Activated naive CD8-positive, alpha-beta T cell treated with anti-CD3 and anti-CD28 coated beads, Interleukin-2, amount 10 ng/mL, durations not matched to agents 7 days and 5 days (primary cell): ENCODE results near the gene MTM1. TPM values are rescaled to one million over a fixed set of nuclear protein-coding genes. Genes with fewer than 3 reads are reported as not detected.

ENCODE experiments used
- ATAC-seq: fragments of 150-1000 bp; cut with Tn5 transposase; one replicate; pipeline ENCODE4 v1.10.0; 2021; ENCODE audit warnings: low read depth, moderate library complexity
- POLR2A ChIA-PET: fragments of 350-600 bp; sonication (Branson Sonifier 250); formaldehyde crosslinking; loops from one replicate; lab custom pipeline; 2021; ENCODE audit warnings: antibody characterized with exemption; lab: Charles Lee
- DNase-seq: peaks from one replicate; pipeline ENCODE4 v3.0.0; 2021
- H3K27ac Mint-ChIP-seq: one replicate; pipeline ENCODE4 v1.8.0; 2022; ENCODE audit warnings: mild to moderate bottlenecking, mixed read lengths
- H3K27me3 Mint-ChIP-seq: one replicate; pipeline ENCODE4 v1.8.0; 2022; ENCODE audit warnings: mild to moderate bottlenecking, moderate library complexity, mixed read lengths
- H3K36me3 Mint-ChIP-seq: one replicate; pipeline ENCODE4 v1.8.0; 2021; ENCODE audit warnings: mild to moderate bottlenecking, mixed read lengths
- H3K4me1 Mint-ChIP-seq: one replicate; pipeline ENCODE4 v1.8.0; 2021; ENCODE audit warnings: mixed read lengths
- H3K4me3 Mint-ChIP-seq: one replicate; pipeline ENCODE4 v1.8.0; 2022; ENCODE audit warnings: mild to moderate bottlenecking, moderate library complexity, mixed read lengths
- H3K9me3 Mint-ChIP-seq: one replicate; pipeline ENCODE4 v1.8.0; 2021; ENCODE audit warnings: mixed read lengths
- total RNA-seq, 2 experiments: library from RNA; stranded (reverse); gene quantifications; one replicate each; pipeline ENCODE4 v1.2.3, GENCODE V29; 2021

Gene MTM1
- total RNA-seq, 2 experiments from 2014 or later: 30.5 to 34.5 TPM

- Mint-ChIP-seq H3K27ac (peak overlapping the region; percentile 34), H3K36me3 (peaks cover 19% of the 10 kb centered on the region), H3K9me3 (no peaks in the 10 kb centered on the region), H3K27me3 (no peaks in the 10 kb centered on the region), H3K4me3 (no peak overlapping the region), H3K4me1 (peaks cover 28% of the 10 kb centered on the region)
- ATAC-seq (no peak), DNase-seq (no peak)
- POLR2A ChIA-PET: no interaction called here
Observed at GRCh38 chrX:150697641-150698040, 129.2 kb downstream of the MTM1 start.

- POLR2A ChIA-PET: no interaction called here
- peaks cover 28% of the 10 kb centered on the region for H3K4me1 Mint-ChIP-seq
- no peaks in the 10 kb centered on the region for H3K27me3 Mint-ChIP-seq
- no peak overlapping the region for H3K27ac Mint-ChIP-seq
- H3K9me3 Mint-ChIP-seq: no peaks in the 10 kb centered on the region
- ATAC-seq: no peak
- DNase-seq: no peak
- H3K4me3 Mint-ChIP-seq: no peak overlapping the region
- H3K36me3 Mint-ChIP-seq: peaks cover 28% of the 10 kb centered on the region
Observed at GRCh38 chrX:150698981-150699380, 130.6 kb downstream of the MTM1 start.

- Mint-ChIP-seq H3K27ac (no peak overlapping the region), H3K36me3 (peaks cover 36% of the 10 kb centered on the region), H3K4me1 (peaks cover 29% of the 10 kb centered on the region), H3K27me3 (no peaks in the 10 kb centered on the region), H3K9me3 (peaks cover 2% of the 10 kb centered on the region), H3K4me3 (no peak overlapping the region)
- no peak for ATAC-seq
- POLR2A ChIA-PET: no interaction called here
- DNase-seq: no peak
Observed at GRCh38 chrX:150700107-150700506, 131.7 kb downstream of the MTM1 start.

GRCh38 chrX:150701377-150701776 is 133.0 kb downstream of the MTM1 start:
- Mint-ChIP-seq H3K36me3 (peaks cover 37% of the 10 kb centered on the region), H3K27ac (no peak overlapping the region), H3K27me3 (no peaks in the 10 kb centered on the region), H3K4me1 (peaks cover 19% of the 10 kb centered on the region), H3K4me3 (no peak overlapping the region), H3K9me3 (peaks cover 5% of the 10 kb centered on the region)
- DNase-seq (no peak), ATAC-seq (no peak)
- POLR2A ChIA-PET: no interaction called here

- Mint-ChIP-seq H3K9me3 (peaks cover 5% of the 10 kb centered on the region), H3K27me3 (no peaks in the 10 kb centered on the region), H3K36me3 (peaks cover 48% of the 10 kb centered on the region), H3K27ac (no peak overlapping the region), H3K4me3 (no peak overlapping the region), H3K4me1 (peaks cover 8% of the 10 kb centered on the region)
- DNase-seq: no peak
- POLR2A ChIA-PET: interaction anchor here (1.3 kb wide), 1 partner anchor 9 kb away, joined by 3 read pairs; no protein-coding TSS in a partner anchor
- ATAC-seq: no peak
Observed at GRCh38 chrX:150702966-150703694, 134.7 kb downstream of the MTM1 start.

GRCh38 chrX:150703695-150703974 is 135.2 kb downstream of the MTM1 start:
- Mint-ChIP-seq H3K4me1 (peaks cover 8% of the 10 kb centered on the region), H3K36me3 (peaks cover 48% of the 10 kb centered on the region), H3K4me3 (no peak overlapping the region), H3K9me3 (peaks cover 5% of the 10 kb centered on the region), H3K27me3 (no peaks in the 10 kb centered on the region), H3K27ac (no peak overlapping the region)
- POLR2A ChIA-PET: interaction anchor here (1.3 kb wide), 1 partner anchor 10 kb away, joined by 3 read pairs; no protein-coding TSS in a partner anchor
- ATAC-seq (no peak), DNase-seq (no peak)

GRCh38 chrX:150704030-150704613 is 135.7 kb downstream of the MTM1 start:
- DNase-seq (no peak), ATAC-seq (no peak)
- Mint-ChIP-seq H3K27me3 (no peaks in the 10 kb centered on the region), H3K9me3 (peaks cover 5% of the 10 kb centered on the region), H3K4me3 (no peak overlapping the region), H3K27ac (no peak overlapping the region), H3K4me1 (peaks cover 8% of the 10 kb centered on the region), H3K36me3 (peaks cover 49% of the 10 kb centered on the region)
- POLR2A ChIA-PET: interaction anchor here (1.3 kb wide), 1 partner anchor 10 kb away, joined by 3 read pairs; no protein-coding TSS in a partner anchor

GRCh38 chrX:150712619-150713018 is 144.2 kb downstream of the MTM1 start:
- POLR2A ChIA-PET: no interaction called here
- H3K9me3 Mint-ChIP-seq: no peaks in the 10 kb centered on the region
- no peak overlapping the region for H3K4me3 Mint-ChIP-seq
- ATAC-seq (no peak), DNase-seq (no peak)
- peaks cover 17% of the 10 kb centered on the region for H3K4me1 Mint-ChIP-seq
- H3K27ac Mint-ChIP-seq: no peak overlapping the region
- no peaks in the 10 kb centered on the region for H3K27me3 Mint-ChIP-seq
- peaks cover 15% of the 10 kb centered on the region for H3K36me3 Mint-ChIP-seq

GRCh38 chrX:150715184-150715583 is 146.8 kb downstream of the MTM1 start:
- H3K9me3 Mint-ChIP-seq: no peaks in the 10 kb centered on the region
- peaks cover 13% of the 10 kb centered on the region for H3K4me1 Mint-ChIP-seq
- H3K27me3 Mint-ChIP-seq: no peaks in the 10 kb centered on the region
- H3K4me3 Mint-ChIP-seq: no peak overlapping the region
- DNase-seq (no peak), ATAC-seq (no peak)
- no peak overlapping the region for H3K27ac Mint-ChIP-seq
- POLR2A ChIA-PET: interaction anchor here (1.5 to 1.9 kb wide), 2 partner anchors 21 to 23 kb away, joined by 4 read pairs; no protein-coding TSS in a partner anchor
- H3K36me3 Mint-ChIP-seq: peaks cover 4% of the 10 kb centered on the region

GRCh38 chrX:150719621-150720020 is 151.2 kb downstream of the MTM1 start:
- H3K36me3 Mint-ChIP-seq: peaks cover 20% of the 10 kb centered on the region
- peaks cover 3% of the 10 kb centered on the region for H3K4me1 Mint-ChIP-seq
- POLR2A ChIA-PET: interaction anchor here (0.6 kb wide), 1 partner anchor 164 kb away, joined by 5 read pairs; no protein-coding TSS in a partner anchor
- H3K4me3 Mint-ChIP-seq: no peak overlapping the region
- H3K27ac Mint-ChIP-seq: no peak overlapping the region
- DNase-seq (no peak), ATAC-seq (no peak)
- H3K9me3 Mint-ChIP-seq: no peaks in the 10 kb centered on the region
- H3K27me3 Mint-ChIP-seq: no peaks in the 10 kb centered on the region

Other genes starting within 250 kb of the MTM1 start
- 1 to 10 TPM; 1.6 to 2.5 TPM for gene MAMLD1, start 205.3 kb upstream of the MTM1 start, total RNA-seq
- 10 to 100 TPM; 41.1 to 41.2 TPM for gene MTMR1, start 124.8 kb downstream of the MTM1 start, total RNA-seq